IMR-90 (cell line): ENCODE results near the gene SMC5. TPM values are rescaled to one million over a fixed set of nuclear protein-coding genes. Genes with fewer than 3 reads are reported as not detected.

ENCODE experiments used
- ATAC-seq: fragments of 200-7000 bp; cut with Tn5 transposase; 2 replicates; pipeline ENCODE4 v1.9.1; 2020; ENCODE audit warnings: low read depth, mild to moderate bottlenecking, moderate library complexity
- BruUV-seq: library from RNA; stranded (reverse); fragments of 400-500 nt; replicated peaks from 2 replicates; lab custom pipeline; 2021; lab: Mats Ljungman, UMichigan
- CTCF ChIA-PET: fragments of 300-600 bp; formaldehyde crosslinking; extraction: SDS; loops from one replicate; lab custom pipeline; 2021; ENCODE audit warnings: antibody characterized with exemption; lab: Yijun Ruan, JAX
- POLR2A ChIA-PET: fragments of 300-600 bp; sonication (Branson Sonifier 250); formaldehyde crosslinking; loops from one replicate; lab custom pipeline; 2022; ENCODE audit warnings: antibody characterized with exemption; ENCODE audit not compliant: unreplicated experiment; lab: Charles Lee
- DNase-seq: peaks from one replicate; pipeline ENCODE4 v3.0.0; 2013
- H2AFZ ChIP-seq: replicated peaks from 2 replicates; pipeline ENCODE3; 2013; ENCODE audit warnings: low read length, mild to moderate bottlenecking; ENCODE audit not compliant: poor library complexity
- H2AK5ac ChIP-seq: 2 replicates; pipeline ENCODE4 v1.6.1; 2013; ENCODE audit warnings: low read depth, low read length, inconsistent platforms
- H2AK9ac ChIP-seq: replicated peaks from 2 replicates; pipeline ENCODE3; 2013; ENCODE audit warnings: mild to moderate bottlenecking, low read depth, low read length, moderate library complexity; ENCODE audit not compliant: poor library complexity
- H2BK120ac ChIP-seq: 2 replicates; pipeline ENCODE4 v1.6.1; 2013; ENCODE audit warnings: low read depth, low read length, inconsistent platforms
- H2BK15ac ChIP-seq: 3 replicates; pipeline ENCODE4 v1.6.1; 2013; ENCODE audit warnings: low read depth, low read length, inconsistent platforms
- H2BK20ac ChIP-seq: 2 replicates; pipeline ENCODE4 v1.6.1; 2013; ENCODE audit warnings: low read depth, mild to moderate bottlenecking, inconsistent platforms, low read length, moderate library complexity
- H2BK5ac ChIP-seq: 2 replicates; pipeline ENCODE4 v1.6.1; 2013; ENCODE audit warnings: mild to moderate bottlenecking, low read depth, low read length, inconsistent platforms; ENCODE audit not compliant: poor library complexity, severe bottlenecking
- H3K14ac ChIP-seq: replicated peaks from 2 replicates; pipeline ENCODE4 v1.6.1; 2013; ENCODE audit warnings: low read depth, low read length, inconsistent platforms
- H3K18ac ChIP-seq: 2 replicates; pipeline ENCODE4 v1.6.1; 2013; ENCODE audit warnings: low read depth, low read length, control low read depth
- H3K23ac ChIP-seq: 2 replicates; pipeline ENCODE4 v1.6.1; 2013; ENCODE audit warnings: low read depth, low read length, inconsistent platforms
- H3K27ac ChIP-seq: 2 replicates; pipeline ENCODE4 v1.5.1; 2013; ENCODE audit warnings: mild to moderate bottlenecking, control low read depth, low read length; ENCODE audit not compliant: insufficient read depth
- H3K27me3 ChIP-seq: 2 replicates; pipeline ENCODE4 v1.6.1; 2013; ENCODE audit warnings: low read length; ENCODE audit not compliant: control insufficient read depth, insufficient read depth
- H3K36me3 ChIP-seq: 2 replicates; pipeline ENCODE4 v1.6.1; 2013; ENCODE audit warnings: low read length, mixed read lengths; ENCODE audit not compliant: control insufficient read depth, insufficient read depth
- H3K4ac ChIP-seq: 2 replicates; pipeline ENCODE4 v1.6.1; 2013; ENCODE audit warnings: low read depth, low read length, inconsistent platforms
- H3K4me1 ChIP-seq: 2 replicates; pipeline ENCODE4 v1.6.1; 2013; ENCODE audit warnings: low read length, mixed read lengths; ENCODE audit not compliant: control insufficient read depth, insufficient read depth
- H3K4me2 ChIP-seq: 2 replicates; pipeline ENCODE4 v1.6.1; 2013; ENCODE audit warnings: low read depth, mild to moderate bottlenecking, control low read depth, low read length, moderate library complexity
- H3K4me3 ChIP-seq: 2 replicates; pipeline ENCODE4 v1.5.1; 2013; ENCODE audit warnings: low read depth, mild to moderate bottlenecking, control low read depth, low read length, moderate library complexity; ENCODE audit not compliant: insufficient read depth
- H3K56ac ChIP-seq: 2 replicates; pipeline ENCODE4 v1.6.1; 2013; ENCODE audit warnings: low read length, inconsistent platforms; ENCODE audit not compliant: insufficient read depth; ENCODE audit errors: extremely low read depth
- H3K79me1 ChIP-seq, 2 experiments: 2 replicates each; pipeline ENCODE4 v1.6.1; 2013; ENCODE audit warnings: low read length in 2 of 2, inconsistent platforms in 1 of 2, low read depth in 1 of 2
- H3K9ac ChIP-seq: 2 replicates; pipeline ENCODE4 v1.6.1; 2013; ENCODE audit warnings: low read depth, low read length, control low read depth
- H3K9me1 ChIP-seq: 2 replicates; pipeline ENCODE4 v1.6.1; 2013; ENCODE audit warnings: low read length, inconsistent platforms; ENCODE audit not compliant: insufficient read depth
- H3K9me3 ChIP-seq: 2 replicates; pipeline ENCODE4 v1.6.1; 2013; ENCODE audit warnings: low read length; ENCODE audit not compliant: control insufficient read depth, insufficient read depth
- H4K20me1 ChIP-seq: 2 replicates; pipeline ENCODE4 v1.6.1; 2013; ENCODE audit warnings: low read length, inconsistent platforms; ENCODE audit not compliant: insufficient read depth
- H4K5ac ChIP-seq: 2 replicates; pipeline ENCODE4 v1.6.1; 2013; ENCODE audit warnings: mild to moderate bottlenecking, low read depth, low read length, control low read depth
- H4K8ac ChIP-seq, 2 experiments: 2 replicates each; pipeline ENCODE4 v1.6.1; 2013; ENCODE audit warnings: low read depth in 2 of 2, low read length in 2 of 2, control low read depth in 1 of 2, inconsistent platforms in 1 of 2
- H4K91ac ChIP-seq: 2 replicates; pipeline ENCODE4 v1.6.1; 2013; ENCODE audit warnings: low read depth, low read length, inconsistent platforms; ENCODE audit not compliant: insufficient read depth
- FOS ChIP-seq: fragments of 150-350 bp; IDR thresholded peaks from 2 replicates; pipeline ENCODE4 v1.6.1; 2016; ENCODE audit warnings: low read depth, low read length
- POLR2A ChIP-seq: IDR thresholded peaks from 2 replicates; pipeline ENCODE4 v1.6.1; 2012; ENCODE audit warnings: mild to moderate bottlenecking, low read depth, low read length
- RCOR1 ChIP-seq: IDR thresholded peaks from 2 replicates; pipeline ENCODE4 v1.6.1; 2012; ENCODE audit warnings: mild to moderate bottlenecking, low read length, improper control_type of control experiment; ENCODE audit not compliant: insufficient replicate concordance
- WGBS, 2 experiments: methylation state at CpG; one replicate each; pipeline versions ENCODE4 v1.1.5 to v1.1.7; 2013; ENCODE audit warnings: missing lambda C conversion rate in 2 of 2; ENCODE audit not compliant: insufficient read length in 1 of 2; ENCODE audit errors: extremely low coverage in 2 of 2; 5-methylcytosine and 5-hydroxymethylcytosine counted together
- dilution Hi-C: fragments of 300-500 bp; cut with HindIII; formaldehyde crosslinking; loops from one replicate; pipeline ENCODE4 v1.14.3; 2018; ENCODE audit warnings: low sequenced_read_pairs; ENCODE audit not compliant: unreplicated experiment
- in situ Hi-C: fragments of 300-500 bp; cut with MboI; formaldehyde crosslinking; loops from 3 replicates; pipeline ENCODE4 v1.14.3; 2019; ENCODE audit warnings: low sequenced_read_pairs, inconsistent platforms, mixed read lengths
- intact Hi-C: fragments of 100-400 bp; cut with micrococcal nuclease; formaldehyde crosslinking; loops from 2 replicates; pipeline ENCODE4 v1.10.0; 2022
- polyA plus RNA-seq, 3 experiments: library from polyadenylated mRNA; depleted of rRNA; stranded (reverse); fragments of >200 nt; gene quantifications; 2 replicates each; pipeline ENCODE4 v1.2.3, GENCODE V29; 2012; ENCODE audit warnings: low replicate concordance in 1 of 3
- total RNA-seq: library from RNA; depleted of rRNA; stranded (reverse); fragments of >200 nt; gene quantifications from 2 replicates; pipeline ENCODE4 v1.2.3, GENCODE V29; 2012
- TF ChIP-seq, protein P1 (sequence below): conservative IDR thresholded peaks from 2 replicates; pipeline ENCODE4 v1.5.1; 2012; ENCODE audit warnings: mild to moderate bottlenecking, low read depth, low read length, improper control_type of control experiment

The SMC5 gene
- total and polyA plus RNA-seq, 2 of the 4 experiments (the other 2 are of a cell fraction): 12.0 to 13.3 TPM

DNA sequence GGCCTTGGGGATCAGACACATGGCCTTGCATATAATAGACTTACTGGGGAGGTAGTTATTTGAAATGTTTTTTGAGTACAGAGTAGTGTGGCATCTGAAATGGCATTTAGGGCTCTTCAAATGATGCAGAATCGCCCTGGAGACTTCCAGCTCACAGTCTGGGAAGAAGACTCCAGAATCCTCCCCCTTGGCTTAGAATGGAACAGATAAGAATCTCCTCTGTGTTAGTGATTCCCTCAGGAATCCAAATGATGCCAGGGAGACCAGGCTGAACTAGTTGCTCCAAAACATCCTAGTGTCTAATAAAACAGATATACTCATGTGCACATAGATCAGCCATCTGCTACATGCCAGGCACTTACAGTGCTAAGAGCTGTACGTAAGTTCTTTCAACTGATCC lies 38.6 kb upstream of the SMC5 start:
- Histone ChIP-seq H2AK9ac (no peak overlapping the region), H3K56ac (no peak overlapping the region), H2BK15ac (no peak overlapping the region), H3K4me3 (no peak overlapping the region), H3K79me1 (peaks cover 0 to 6% of the 10 kb centered on the region in 2 experiments; a peak in 2 of 4 replicates), H3K9ac (no peak overlapping the region), H4K20me1 (no peaks in the 10 kb centered on the region), H3K36me3 (no peaks in the 10 kb centered on the region), H2BK5ac (no peak overlapping the region), H2BK20ac (no peak overlapping the region), H3K4me2 (no peak overlapping the region), H3K27ac (no peak overlapping the region), H4K8ac (no peak overlapping the region), H3K14ac (no peak overlapping the region), H4K91ac (no peak overlapping the region), H3K18ac (no peak overlapping the region), H2AK5ac (no peak overlapping the region), H3K27me3 (no peaks in the 10 kb centered on the region), H3K4me1 (peaks cover 2% of the 10 kb centered on the region), H2BK120ac (no peak overlapping the region), H2AFZ (no peak overlapping the region), H3K9me1 (0 out of 2 replicates have a peak, but pooled peaks cover 9% of the 10 kb centered on the region), H4K5ac (no peak overlapping the region), H3K23ac (no peak overlapping the region), H3K4ac (no peak overlapping the region), H3K9me3 (no peaks in the 10 kb centered on the region)
- no peak for ATAC-seq
- CTCF ChIA-PET: no interaction called here
- dilution Hi-C loops: no loop called here
- BruUV-seq: no TSS peak
- TF ChIP-seq FOS (no peak), RCOR1 (no peak), POLR2A (no peak)
- TF ChIP-seq, protein P1, sequence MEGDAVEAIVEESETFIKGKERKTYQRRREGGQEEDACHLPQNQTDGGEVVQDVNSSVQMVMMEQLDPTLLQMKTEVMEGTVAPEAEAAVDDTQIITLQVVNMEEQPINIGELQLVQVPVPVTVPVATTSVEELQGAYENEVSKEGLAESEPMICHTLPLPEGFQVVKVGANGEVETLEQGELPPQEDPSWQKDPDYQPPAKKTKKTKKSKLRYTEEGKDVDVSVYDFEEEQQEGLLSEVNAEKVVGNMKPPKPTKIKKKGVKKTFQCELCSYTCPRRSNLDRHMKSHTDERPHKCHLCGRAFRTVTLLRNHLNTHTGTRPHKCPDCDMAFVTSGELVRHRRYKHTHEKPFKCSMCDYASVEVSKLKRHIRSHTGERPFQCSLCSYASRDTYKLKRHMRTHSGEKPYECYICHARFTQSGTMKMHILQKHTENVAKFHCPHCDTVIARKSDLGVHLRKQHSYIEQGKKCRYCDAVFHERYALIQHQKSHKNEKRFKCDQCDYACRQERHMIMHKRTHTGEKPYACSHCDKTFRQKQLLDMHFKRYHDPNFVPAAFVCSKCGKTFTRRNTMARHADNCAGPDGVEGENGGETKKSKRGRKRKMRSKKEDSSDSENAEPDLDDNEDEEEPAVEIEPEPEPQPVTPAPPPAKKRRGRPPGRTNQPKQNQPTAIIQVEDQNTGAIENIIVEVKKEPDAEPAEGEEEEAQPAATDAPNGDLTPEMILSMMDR: no peak
- intact Hi-C loops: loop anchor here (10.0 kb wide), 3 partner anchors 335 to 545 kb away; partner anchors contain the start of gene APBA1
- POLR2A ChIA-PET: no interaction called here
- in situ Hi-C loops: loop anchor here (10.0 kb wide), 2 partner anchors 105 to 795 kb away; no protein-coding TSS in a partner anchor
- no CpG with 5 or more reads among the region's 2 CpGs for WGBS, 2 experiments
- DNase-seq: no peak
